Measurements from ENCODE around the gene EXOC4.
A peak's percentile ranks its signal among the peaks of the same experiment; 100 is the strongest.

The EXOC4 gene

DNA sequence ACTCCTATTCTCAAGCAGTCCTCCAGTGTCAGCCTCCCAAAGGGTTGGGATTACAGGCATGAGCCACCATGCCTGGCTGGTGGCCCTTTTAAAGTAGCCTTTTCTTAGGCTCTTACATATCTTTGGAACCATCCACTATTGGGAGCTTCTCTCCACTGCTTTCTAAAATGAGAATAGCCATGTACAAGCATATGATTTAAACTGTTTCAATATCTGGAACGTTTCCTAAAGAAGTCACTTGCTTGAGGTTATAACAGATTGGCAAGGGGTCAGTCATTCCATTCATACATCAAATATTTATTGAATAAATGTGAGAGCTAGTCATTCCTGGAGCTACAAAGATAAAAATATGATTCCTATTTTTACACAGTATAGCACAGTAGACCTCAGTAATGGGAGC, 776.9 kb downstream of the EXOC4 start:
- no peak overlapping the region for H3K4ac ChIP-seq (ENCODE audit: low read depth, low read length)
- H3K4me1 ChIP-seq (ENCODE audit: control insufficient read depth, low read depth, low read length), result no peaks in the 10 kb centered on the region
- H3K9ac ChIP-seq (ENCODE audit: low read length), result no peak overlapping the region
- no peak overlapping the region for H3K18ac ChIP-seq (ENCODE audit: low read length)
- H2BK5ac ChIP-seq (ENCODE audit: low read length), result no peak overlapping the region
- no peaks in the 10 kb centered on the region for H3K36me3 ChIP-seq (ENCODE audit: control insufficient read depth, insufficient read depth, low read length)
- H3K23ac ChIP-seq (ENCODE audit: low read length), result no peak overlapping the region
- H3K79me2 ChIP-seq (ENCODE audit: control insufficient read depth, insufficient read depth, low read length), result no peaks in the 10 kb centered on the region
- DNase-seq, result no peak
- no peak overlapping the region for H3K4me3 ChIP-seq (ENCODE audit: low read length)
- H3K56ac ChIP-seq (ENCODE audit: low read length), result no peak overlapping the region
- H2AK5ac ChIP-seq (ENCODE audit: low read length), result no peak overlapping the region
- no peaks in the 10 kb centered on the region for H3K79me1 ChIP-seq (ENCODE audit: low read length)
- H3K4me2 ChIP-seq (ENCODE audit: low read length), result no peak overlapping the region
- no peak overlapping the region for H2BK15ac ChIP-seq (replicated peaks; ENCODE audit: low read depth)
- H4K5ac ChIP-seq (ENCODE audit: low read length), result no peak overlapping the region
- H2BK120ac ChIP-seq (ENCODE audit: low read depth, low read length), result no peak overlapping the region
- no peaks in the 10 kb centered on the region for H3K27me3 ChIP-seq (ENCODE audit: insufficient read depth, low read length, poor library complexity)
- WGBS (ENCODE audit: extremely low coverage, insufficient coverage, low lambda C conversion rate), result no CpG with 5 or more reads among the region's 1 CpG
- H3K27ac ChIP-seq (ENCODE audit: low read depth, low read length), result no peak overlapping the region
- no peak overlapping the region for H4K8ac ChIP-seq (ENCODE audit: low read depth, low read length)

- no peak overlapping the region for H3K23ac ChIP-seq (ENCODE audit: low read length)
- no peak overlapping the region for H2AK5ac ChIP-seq (ENCODE audit: low read length)
- H4K5ac ChIP-seq (ENCODE audit: low read length), result no peak overlapping the region
- no peak overlapping the region for H4K8ac ChIP-seq (ENCODE audit: low read depth, low read length)
- WGBS (ENCODE audit: extremely low coverage, insufficient coverage, low lambda C conversion rate), result no CpG with 5 or more reads among the region's 9 CpGs
- H3K79me2 ChIP-seq (ENCODE audit: control insufficient read depth, insufficient read depth, low read length), result no peaks in the 10 kb centered on the region
- H3K4me1 ChIP-seq (ENCODE audit: control insufficient read depth, low read depth, low read length), result no peaks in the 10 kb centered on the region
- H3K27me3 ChIP-seq (ENCODE audit: insufficient read depth, low read length, poor library complexity), result no peaks in the 10 kb centered on the region
- H3K36me3 ChIP-seq (ENCODE audit: control insufficient read depth, insufficient read depth, low read length), result no peaks in the 10 kb centered on the region
- H3K18ac ChIP-seq (ENCODE audit: low read length), result no peak overlapping the region
- no peak overlapping the region for H2BK15ac ChIP-seq (replicated peaks; ENCODE audit: low read depth)
- no peak overlapping the region for H3K4ac ChIP-seq (ENCODE audit: low read depth, low read length)
- H3K56ac ChIP-seq (ENCODE audit: low read length), result no peak overlapping the region
- H2BK120ac ChIP-seq (ENCODE audit: low read depth, low read length), result no peak overlapping the region
- no peak overlapping the region for H3K4me3 ChIP-seq (ENCODE audit: low read length)
- H3K4me2 ChIP-seq (ENCODE audit: low read length), result no peak overlapping the region
- H3K27ac ChIP-seq (ENCODE audit: low read depth, low read length), result no peak overlapping the region
- DNase-seq, result no peak
- H3K9ac ChIP-seq (ENCODE audit: low read length), result no peak overlapping the region
- H3K79me1 ChIP-seq (ENCODE audit: low read length), result no peaks in the 10 kb centered on the region
- H2BK5ac ChIP-seq (ENCODE audit: low read length), result no peak overlapping the region
Measured at GRCh38 chr7:134030460-134030865, 777.6 kb downstream of the EXOC4 start.

DNA sequence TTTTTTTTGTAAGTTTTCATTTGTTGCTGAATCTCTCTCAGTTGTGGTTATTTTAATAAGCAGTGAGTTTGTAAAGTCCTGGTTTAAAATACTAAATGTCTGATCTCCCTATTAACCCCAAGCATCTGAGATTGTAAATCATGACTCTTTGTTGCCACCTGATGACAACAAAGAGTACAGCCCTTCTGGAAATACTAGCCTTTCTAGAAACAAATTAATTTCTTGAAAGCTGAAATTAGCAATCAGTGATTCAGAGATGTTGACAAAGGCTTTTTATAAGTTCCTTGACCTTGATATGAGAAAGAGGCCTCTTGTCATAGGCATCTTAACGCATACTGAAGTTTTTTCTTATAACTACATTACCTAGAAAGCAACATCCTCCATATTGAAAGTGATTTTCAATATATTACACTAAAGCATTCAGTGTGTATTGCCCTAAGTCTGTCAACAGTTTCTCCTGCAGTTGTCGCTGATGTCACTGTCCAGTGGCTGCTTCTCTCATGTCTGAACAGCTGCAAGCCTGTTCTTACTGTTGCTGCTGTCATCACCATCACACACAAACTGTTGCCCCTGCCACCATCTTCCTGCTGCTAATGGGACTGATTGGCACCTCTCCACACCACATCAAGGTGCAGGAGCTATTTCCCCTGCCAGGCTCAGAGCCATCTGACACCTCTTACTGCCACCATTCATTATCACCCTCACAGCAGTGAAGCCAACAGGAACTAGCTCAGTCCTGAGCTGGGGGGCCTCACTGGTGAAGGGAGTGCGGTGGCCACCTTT, 779.1 kb downstream of the EXOC4 start:
- H4K8ac ChIP-seq (ENCODE audit: low read depth, low read length), result no peak overlapping the region
- no peak overlapping the region for H4K5ac ChIP-seq (ENCODE audit: low read length)
- no peak overlapping the region for H2BK5ac ChIP-seq (ENCODE audit: low read length)
- H3K23ac ChIP-seq (ENCODE audit: low read length), result no peak overlapping the region
- H3K18ac ChIP-seq (ENCODE audit: low read length), result no peak overlapping the region
- no peak overlapping the region for H3K4me3 ChIP-seq (ENCODE audit: low read length)
- H3K56ac ChIP-seq (ENCODE audit: low read length), result no peak overlapping the region
- H3K36me3 ChIP-seq (ENCODE audit: control insufficient read depth, insufficient read depth, low read length), result no peaks in the 10 kb centered on the region
- H3K79me2 ChIP-seq (ENCODE audit: control insufficient read depth, insufficient read depth, low read length), result no peaks in the 10 kb centered on the region
- no CpG with 5 or more reads among the region's 3 CpGs for WGBS (ENCODE audit: extremely low coverage, insufficient coverage, low lambda C conversion rate)
- no peak overlapping the region for H2AK5ac ChIP-seq (ENCODE audit: low read length)
- no peak overlapping the region for H3K4me2 ChIP-seq (ENCODE audit: low read length)
- no peaks in the 10 kb centered on the region for H3K27me3 ChIP-seq (ENCODE audit: insufficient read depth, low read length, poor library complexity)
- H3K4ac ChIP-seq (ENCODE audit: low read depth, low read length), result no peak overlapping the region
- H3K9ac ChIP-seq (ENCODE audit: low read length), result no peak overlapping the region
- H3K27ac ChIP-seq (ENCODE audit: low read depth, low read length), result no peak overlapping the region
- no peak for DNase-seq
- no peak overlapping the region for H2BK120ac ChIP-seq (ENCODE audit: low read depth, low read length)
- no peak overlapping the region for H2BK15ac ChIP-seq (replicated peaks; ENCODE audit: low read depth)
- no peaks in the 10 kb centered on the region for H3K4me1 ChIP-seq (ENCODE audit: control insufficient read depth, low read depth, low read length)
- H3K79me1 ChIP-seq (ENCODE audit: low read length), result no peaks in the 10 kb centered on the region

DNA sequence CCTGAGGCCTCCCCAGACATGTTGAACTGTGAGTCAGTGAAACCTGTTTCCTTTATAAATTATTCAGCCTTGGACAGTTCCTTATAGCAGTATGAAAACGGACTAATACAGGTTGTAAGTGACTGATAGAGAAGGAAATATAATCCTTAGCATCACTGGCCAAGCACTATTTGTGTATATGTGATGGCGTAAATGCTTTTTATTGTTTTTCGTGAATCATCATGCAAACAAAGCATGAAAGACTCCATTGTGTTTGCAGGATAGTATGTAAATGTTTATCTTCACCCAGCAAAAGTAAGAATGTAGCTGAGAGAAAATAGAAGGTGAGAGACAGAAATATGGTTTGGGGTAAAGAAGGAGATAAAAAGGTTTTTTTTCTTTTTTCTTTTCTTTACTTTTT, 781.8 kb downstream of the EXOC4 start:
- H3K56ac ChIP-seq (ENCODE audit: low read length), result no peak overlapping the region
- H3K4me2 ChIP-seq (ENCODE audit: low read length), result no peak overlapping the region
- no peaks in the 10 kb centered on the region for H3K79me1 ChIP-seq (ENCODE audit: low read length)
- no peak for DNase-seq
- no peak overlapping the region for H3K18ac ChIP-seq (ENCODE audit: low read length)
- no peak overlapping the region for H3K27ac ChIP-seq (ENCODE audit: low read depth, low read length)
- H3K36me3 ChIP-seq (ENCODE audit: control insufficient read depth, insufficient read depth, low read length), result no peaks in the 10 kb centered on the region
- H2AK5ac ChIP-seq (ENCODE audit: low read length), result no peak overlapping the region
- no peak overlapping the region for H2BK120ac ChIP-seq (ENCODE audit: low read depth, low read length)
- no peak overlapping the region for H3K9ac ChIP-seq (ENCODE audit: low read length)
- no peak overlapping the region for H2BK15ac ChIP-seq (replicated peaks; ENCODE audit: low read depth)
- H3K4me1 ChIP-seq (ENCODE audit: control insufficient read depth, low read depth, low read length), result no peaks in the 10 kb centered on the region
- no peak overlapping the region for H3K23ac ChIP-seq (ENCODE audit: low read length)
- no peak overlapping the region for H3K4me3 ChIP-seq (ENCODE audit: low read length)
- H3K4ac ChIP-seq (ENCODE audit: low read depth, low read length), result no peak overlapping the region
- H4K8ac ChIP-seq (ENCODE audit: low read depth, low read length), result no peak overlapping the region
- H2BK5ac ChIP-seq (ENCODE audit: low read length), result no peak overlapping the region
- no CpG with 5 or more reads among the region's 3 CpGs for WGBS (ENCODE audit: extremely low coverage, insufficient coverage, low lambda C conversion rate)
- no peaks in the 10 kb centered on the region for H3K27me3 ChIP-seq (ENCODE audit: insufficient read depth, low read length, poor library complexity)
- H3K79me2 ChIP-seq (ENCODE audit: control insufficient read depth, insufficient read depth, low read length), result no peaks in the 10 kb centered on the region
- H4K5ac ChIP-seq (ENCODE audit: low read length), result no peak overlapping the region

GRCh38 chr7:134037991-134038390, 785.1 kb downstream of the EXOC4 start:
- no peak overlapping the region for H3K23ac ChIP-seq (ENCODE audit: low read length)
- H3K79me2 ChIP-seq (ENCODE audit: control insufficient read depth, insufficient read depth, low read length), result no peaks in the 10 kb centered on the region
- H4K8ac ChIP-seq (ENCODE audit: low read depth, low read length), result no peak overlapping the region
- no peak overlapping the region for H2BK15ac ChIP-seq (replicated peaks; ENCODE audit: low read depth)
- H3K4me2 ChIP-seq (ENCODE audit: low read length), result no peak overlapping the region
- no peaks in the 10 kb centered on the region for H3K79me1 ChIP-seq (ENCODE audit: low read length)
- no peaks in the 10 kb centered on the region for H3K4me1 ChIP-seq (ENCODE audit: control insufficient read depth, low read depth, low read length)
- H3K4ac ChIP-seq (ENCODE audit: low read depth, low read length), result no peak overlapping the region
- no peak overlapping the region for H3K9ac ChIP-seq (ENCODE audit: low read length)
- H2BK120ac ChIP-seq (ENCODE audit: low read depth, low read length), result no peak overlapping the region
- H3K36me3 ChIP-seq (ENCODE audit: control insufficient read depth, insufficient read depth, low read length), result no peaks in the 10 kb centered on the region
- H3K27ac ChIP-seq (ENCODE audit: low read depth, low read length), result no peak overlapping the region
- H3K56ac ChIP-seq (ENCODE audit: low read length), result no peak overlapping the region
- H3K27me3 ChIP-seq (ENCODE audit: insufficient read depth, low read length, poor library complexity), result no peaks in the 10 kb centered on the region
- H3K4me3 ChIP-seq (ENCODE audit: low read length), result no peak overlapping the region
- DNase-seq, result peak; percentile 7
- H2AK5ac ChIP-seq (ENCODE audit: low read length), result no peak overlapping the region
- H2BK5ac ChIP-seq (ENCODE audit: low read length), result no peak overlapping the region
- H4K5ac ChIP-seq (ENCODE audit: low read length), result no peak overlapping the region
- no peak overlapping the region for H3K18ac ChIP-seq (ENCODE audit: low read length)
- no CpG with 5 or more reads among the region's 4 CpGs for WGBS (ENCODE audit: extremely low coverage, insufficient coverage, low lambda C conversion rate)

- Histone ChIP-seq H3K18ac (ENCODE audit: low read length) (no peak overlapping the region), H4K5ac (ENCODE audit: low read length) (no peak overlapping the region), H3K4me3 (ENCODE audit: low read length) (no peak overlapping the region), H3K4ac (ENCODE audit: low read depth, low read length) (no peak overlapping the region), H2BK120ac (ENCODE audit: low read depth, low read length) (no peak overlapping the region), H3K4me1 (ENCODE audit: control insufficient read depth, low read depth, low read length) (no peaks in the 10 kb centered on the region), H2BK15ac (replicated peaks; ENCODE audit: low read depth) (no peak overlapping the region), H3K27ac (ENCODE audit: low read depth, low read length) (no peak overlapping the region), H3K27me3 (ENCODE audit: insufficient read depth, low read length, poor library complexity) (no peaks in the 10 kb centered on the region), H3K79me2 (ENCODE audit: control insufficient read depth, insufficient read depth, low read length) (no peaks in the 10 kb centered on the region), H3K23ac (ENCODE audit: low read length) (no peak overlapping the region), H3K56ac (ENCODE audit: low read length) (no peak overlapping the region), H3K36me3 (ENCODE audit: control insufficient read depth, insufficient read depth, low read length) (no peaks in the 10 kb centered on the region), H2BK5ac (ENCODE audit: low read length) (no peak overlapping the region), H3K79me1 (ENCODE audit: low read length) (no peaks in the 10 kb centered on the region), H2AK5ac (ENCODE audit: low read length) (no peak overlapping the region), H4K8ac (ENCODE audit: low read depth, low read length) (no peak overlapping the region), H3K9ac (ENCODE audit: low read length) (no peak overlapping the region), H3K4me2 (ENCODE audit: low read length) (no peak overlapping the region)
- DNase-seq, result no peak
- no CpG with 5 or more reads among the region's 2 CpGs for WGBS (ENCODE audit: extremely low coverage, insufficient coverage, low lambda C conversion rate)
Measured at GRCh38 chr7:134040988-134041387, 788.1 kb downstream of the EXOC4 start.
